Endothelial cell of hepatic sinusoid (primary cell): Measurements from ENCODE around the gene EEF2.
"Not testable (repeated sequence)": the region's sequence is repeated elsewhere in the genome, so short reads cannot be mapped to it uniquely, and the experiment has no call there.

Experiments
- in situ Hi-C: cut with HindIII; loops from 2 replicates; pipeline ENCODE4 v1.10.0; 2017; ENCODE audit warnings: low sequenced_read_pairs

Gene EEF2

GRCh38 chr19:3975144-3975543 is 10.1 kb downstream of the EEF2 start:
- in situ Hi-C loops = loop anchor here (25.0 kb wide), 1 partner anchor 188 kb away; the partner anchor contains the start of gene MATK

GRCh38 chr19:3970808-3971598 is 14.3 kb downstream of the EEF2 start, which contains the start of gene DAPK3:
Gene DAPK3, minus strand, starts transcription at chr19:3971099. Its CDS starts 1,364 bp downstream, at chr19:3969735.
- in situ Hi-C loops = no loop called here

- in situ Hi-C loops = no loop called here
Observed at GRCh38 chr19:3970313-3970807, 14.9 kb downstream of the EEF2 start.

- in situ Hi-C loops = no loop called here
Observed at GRCh38 chr19:3969435-3970312, 15.6 kb downstream of the EEF2 start.

GRCh38 chr19:3968556-3969434 is 16.5 kb downstream of the EEF2 start:
- in situ Hi-C loops = no loop called here

- in situ Hi-C loops = not testable (repeated sequence)
Observed at GRCh38 chr19:3967983-3968382, 17.3 kb downstream of the EEF2 start.

- in situ Hi-C loops = no loop called here
Observed at GRCh38 chr19:3966051-3967017, 18.9 kb downstream of the EEF2 start.

- in situ Hi-C loops = no loop called here
Observed at GRCh38 chr19:3964256-3965194, 20.7 kb downstream of the EEF2 start.

GRCh38 chr19:3963458-3964255 is 21.6 kb downstream of the EEF2 start:
- in situ Hi-C loops = no loop called here

GRCh38 chr19:3961007-3961406 is 24.3 kb downstream of the EEF2 start:
- in situ Hi-C loops = no loop called here

- in situ Hi-C loops = no loop called here
Observed at GRCh38 chr19:3959766-3960131, 25.5 kb downstream of the EEF2 start.

- in situ Hi-C loops = no loop called here
Observed at GRCh38 chr19:3958836-3959765, 26.2 kb downstream of the EEF2 start.

- in situ Hi-C loops = no loop called here
Observed at GRCh38 chr19:3955688-3956087, 29.6 kb downstream of the EEF2 start.

- in situ Hi-C loops = not testable (repeated sequence)
Observed at GRCh38 chr19:3955276-3955675, 30.0 kb downstream of the EEF2 start.

GRCh38 chr19:3954107-3954506 is 31.2 kb downstream of the EEF2 start:
- in situ Hi-C loops = no loop called here

- in situ Hi-C loops = not testable (repeated sequence)
Observed at GRCh38 chr19:3952755-3953276, 32.4 kb downstream of the EEF2 start.
